ENCODE measurements around the gene E2F2. TPM values are rescaled to one million over a fixed set of nuclear protein-coding genes. Genes with fewer than 3 reads are reported as not detected.
A peak's percentile ranks its signal among the peaks of the same experiment; 100 is the strongest.

Gene E2F2
- total and polyA plus RNA-seq, 7 experiments from 2014 or later = 0.14 to 65.7 (median 2.5) TPM; not detected in 3

DNA sequence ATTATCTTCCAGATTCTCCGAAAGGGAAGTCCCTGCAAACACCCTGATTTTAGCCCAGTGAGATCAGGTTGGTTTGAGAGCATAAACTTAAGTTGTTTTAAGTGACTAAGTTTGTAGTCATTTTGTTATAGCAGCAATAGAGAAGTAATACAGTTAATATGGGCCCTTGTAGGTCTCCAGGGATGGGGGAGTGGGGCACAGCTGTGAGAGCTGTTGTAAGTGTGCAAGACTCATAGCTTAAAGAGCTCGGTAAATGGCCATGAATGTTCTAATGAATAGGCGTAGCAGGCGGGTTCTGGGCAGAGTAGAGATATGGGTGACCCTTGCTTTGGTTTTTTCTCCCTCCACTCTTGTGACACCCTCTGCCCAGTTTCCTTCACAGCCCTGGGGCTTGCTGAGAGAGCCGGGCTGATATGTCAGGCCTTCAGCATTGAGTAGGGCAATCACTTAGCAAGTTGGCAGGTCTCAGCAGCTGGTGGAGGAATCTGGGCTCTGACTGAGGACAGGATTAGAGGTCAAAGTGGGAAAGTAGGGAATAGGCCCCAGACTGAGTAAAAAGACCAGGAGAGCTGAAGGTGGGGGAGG is 44.3 kb upstream of the E2F2 start:
- Mint-ChIP-seq H3K36me3 (no peaks in the 10 kb centered on the region), H3K9me3 (peaks cover 0 to 3% (median 0%) of the 10 kb centered on the region in 11 donors), H3K27ac (peak overlapping the region in 6 of 9 donors; percentile 48 to 78 (median 60)), H3K4me3 (peak overlapping the region in 2 of 10 donors; percentile 11 to 34), H3K4me1 (peaks cover 12 to 63% (median 46%) of the 10 kb centered on the region in 7 donors), H3K27me3 (peaks cover 0 to 10% (median 0%) of the 10 kb centered on the region in 5 donors)
- Histone ChIP-seq H3K27me3 (ENCODE audit: control insufficient read depth in 2 of 2, insufficient read depth in 2 of 2, low read length in 2 of 2) (no peaks in the 10 kb centered on the region), H3K27ac (ENCODE audit: low read depth, low read length) (no peak overlapping the region), H3K4me1 (ENCODE audit: control insufficient read depth in 2 of 2, insufficient read depth in 2 of 2, low read length in 2 of 2) (peaks cover 6 to 29% of the 10 kb centered on the region in 2 donors), H3K9me3 (ENCODE audit: control insufficient read depth in 2 of 3, low read length in 3 of 3) (no peaks in the 10 kb centered on the region), H3K36me3 (ENCODE audit: control insufficient read depth in 2 of 3, insufficient read depth in 3 of 3, low read length in 3 of 3) (no peaks in the 10 kb centered on the region), H3K4me3 (ENCODE audit: low read length) (no peak overlapping the region)
- intact Hi-C loops (cut with micrococcal nuclease) = no loop called here
- POLR2A ChIA-PET = interaction anchor here (1.9 to 57.7 kb wide), 4 partner anchors 8 to 22 kb away, joined by 4 to 1267 read pairs (median 46); partner anchors contain the start of gene ID3
- DNase-seq = no peak
- no peak for ATAC-seq
- CTCF ChIA-PET = interaction anchor here (2.0 kb wide), 1 partner anchor 23 kb away, joined by 9 read pairs; no protein-coding TSS in a partner anchor

DNA sequence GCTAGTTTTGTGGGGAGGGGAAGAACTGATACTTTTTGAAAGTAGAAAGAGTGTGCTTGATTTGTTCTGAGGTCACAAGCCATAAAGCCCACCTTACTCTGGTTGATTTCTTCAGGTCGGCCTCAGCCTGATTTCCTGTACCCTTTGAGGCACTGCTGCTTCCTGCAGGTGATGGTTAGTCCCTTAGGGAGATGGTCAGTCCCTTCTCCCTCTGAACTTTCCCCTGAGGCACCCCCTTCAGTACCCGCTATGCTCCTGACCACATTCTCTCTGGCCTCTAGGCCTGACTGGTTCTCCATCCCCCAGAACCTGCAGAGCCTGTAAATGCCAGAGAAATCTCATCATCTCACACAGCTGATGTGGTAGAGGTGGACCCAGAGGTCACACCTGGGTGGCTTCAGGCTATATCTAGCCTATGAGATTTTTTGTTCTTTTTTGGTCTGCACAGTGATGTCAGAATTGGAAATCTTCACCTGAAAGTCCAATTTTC is 43.3 kb upstream of the E2F2 start:
- H3K4me3 ChIP-seq (ENCODE audit: low read length) = no peak overlapping the region
- no peaks in the 10 kb centered on the region for H3K9me3 ChIP-seq (ENCODE audit: control insufficient read depth in 2 of 3, low read length in 3 of 3)
- peaks cover 0 to 18% (median 0%) of the 10 kb centered on the region in 5 donors for H3K27me3 Mint-ChIP-seq
- CTCF ChIA-PET = no interaction called here
- H3K27ac Mint-ChIP-seq = peak overlapping the region in 4 of 9 donors; percentile 5 to 78 (median 53)
- no peaks in the 10 kb centered on the region for H3K36me3 Mint-ChIP-seq
- POLR2A ChIA-PET = interaction anchor here (0.6 to 57.7 kb wide), 5 partner anchors 15 to 1414 kb away, joined by 3 to 1267 read pairs (median 4); partner anchors contain the start of gene ID3
- peaks cover 12 to 61% (median 44%) of the 10 kb centered on the region in 7 donors for H3K4me1 Mint-ChIP-seq
- peaks cover 6 to 29% of the 10 kb centered on the region in 2 donors for H3K4me1 ChIP-seq (ENCODE audit: control insufficient read depth in 2 of 2, insufficient read depth in 2 of 2, low read length in 2 of 2)
- DNase-seq = no peak
- no peak overlapping the region for H3K27ac ChIP-seq (ENCODE audit: low read depth, low read length)
- no peak for ATAC-seq
- H3K36me3 ChIP-seq (ENCODE audit: control insufficient read depth in 2 of 3, insufficient read depth in 3 of 3, low read length in 3 of 3) = no peaks in the 10 kb centered on the region
- intact Hi-C loops (cut with micrococcal nuclease) = no loop called here
- H3K9me3 Mint-ChIP-seq = peaks cover 0 to 3% (median 0%) of the 10 kb centered on the region in 11 donors
- H3K27me3 ChIP-seq (ENCODE audit: control insufficient read depth in 2 of 2, insufficient read depth in 2 of 2, low read length in 2 of 2) = no peaks in the 10 kb centered on the region
- H3K4me3 Mint-ChIP-seq = no peak overlapping the region

DNA sequence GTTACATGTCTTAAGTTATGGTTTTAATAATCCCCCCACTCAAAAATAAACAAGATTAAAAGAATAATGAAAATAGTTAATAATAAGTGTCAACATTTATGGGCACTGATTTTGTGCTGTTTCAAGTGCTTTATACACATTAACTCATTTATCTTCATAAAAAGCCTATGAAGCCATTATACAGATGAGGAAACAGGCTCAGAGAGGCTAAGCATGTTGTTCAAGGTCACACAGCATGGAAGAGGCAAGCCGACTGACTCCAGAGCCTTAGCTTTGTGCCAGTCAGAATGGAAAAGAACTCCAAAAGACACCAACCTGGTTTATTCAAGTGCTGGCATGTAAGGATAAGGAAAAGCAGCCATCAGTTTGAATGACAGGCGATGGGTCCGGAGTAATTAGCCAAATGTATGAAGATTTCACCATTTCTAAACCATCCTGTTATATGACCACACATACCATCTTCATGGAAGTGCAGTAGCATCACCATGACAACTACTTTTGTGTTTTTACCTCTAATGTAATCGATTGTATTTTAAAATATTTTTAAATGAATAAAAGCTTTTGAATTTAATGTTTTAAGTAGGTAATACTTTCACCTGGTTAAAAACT is 42.6 kb upstream of the E2F2 start:
- Mint-ChIP-seq H3K27ac (no peak overlapping the region), H3K27me3 (peaks cover 0 to 24% (median 1%) of the 10 kb centered on the region in 5 donors), H3K4me3 (no peak overlapping the region), H3K9me3 (peaks cover 0 to 3% (median 0%) of the 10 kb centered on the region in 11 donors), H3K36me3 (no peaks in the 10 kb centered on the region), H3K4me1 (peaks cover 10 to 59% (median 44%) of the 10 kb centered on the region in 7 donors)
- DNase-seq = no peak
- Histone ChIP-seq H3K4me3 (ENCODE audit: low read length) (no peak overlapping the region), H3K36me3 (ENCODE audit: control insufficient read depth in 2 of 3, insufficient read depth in 3 of 3, low read length in 3 of 3) (no peaks in the 10 kb centered on the region), H3K4me1 (ENCODE audit: control insufficient read depth in 2 of 2, insufficient read depth in 2 of 2, low read length in 2 of 2) (peaks cover 6 to 23% of the 10 kb centered on the region in 2 donors), H3K9me3 (ENCODE audit: control insufficient read depth in 2 of 3, low read length in 3 of 3) (no peaks in the 10 kb centered on the region), H3K27me3 (ENCODE audit: control insufficient read depth in 2 of 2, insufficient read depth in 2 of 2, low read length in 2 of 2) (no peaks in the 10 kb centered on the region), H3K27ac (ENCODE audit: low read depth, low read length) (no peak overlapping the region)
- intact Hi-C loops (cut with micrococcal nuclease) = no loop called here
- ChIA-PET CTCF (no interaction called here), POLR2A (interaction anchor here (0.7 to 57.7 kb wide), 7 partner anchors 15 to 170 kb away, joined by 3 to 1267 read pairs (median 4); partner anchors contain the start of gene ID3)
- ATAC-seq = no peak

DNA sequence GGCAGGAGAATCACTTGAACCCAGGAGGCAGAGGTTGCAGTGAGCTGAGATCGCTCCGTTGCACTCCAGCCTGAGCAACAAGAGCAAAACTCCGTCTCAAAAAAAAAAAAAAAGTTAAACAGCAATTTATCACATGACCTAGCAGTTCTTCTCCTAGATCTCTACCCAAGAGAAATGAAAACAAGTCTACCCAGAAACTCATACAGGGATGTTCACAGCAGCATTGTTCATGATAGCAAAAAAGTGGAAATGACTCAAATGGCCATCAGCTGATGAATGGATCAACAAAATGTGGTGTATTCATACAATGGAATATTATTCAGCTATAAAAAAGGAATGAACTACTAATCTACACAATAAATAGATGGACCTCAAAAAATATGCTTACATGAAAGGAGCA is 40.4 kb upstream of the E2F2 start:
- Histone ChIP-seq H3K9me3 (ENCODE audit: control insufficient read depth in 2 of 3, low read length in 3 of 3) (no peaks in the 10 kb centered on the region), H3K4me3 (ENCODE audit: low read length) (no peak overlapping the region), H3K36me3 (ENCODE audit: control insufficient read depth in 2 of 3, insufficient read depth in 3 of 3, low read length in 3 of 3) (no peaks in the 10 kb centered on the region), H3K27ac (ENCODE audit: low read depth, low read length) (no peak overlapping the region), H3K4me1 (ENCODE audit: control insufficient read depth in 2 of 2, insufficient read depth in 2 of 2, low read length in 2 of 2) (peaks cover 0 to 5% of the 10 kb centered on the region in 2 donors), H3K27me3 (ENCODE audit: control insufficient read depth in 2 of 2, insufficient read depth in 2 of 2, low read length in 2 of 2) (no peaks in the 10 kb centered on the region)
- Mint-ChIP-seq H3K27ac (no peak overlapping the region), H3K9me3 (peaks cover 0 to 3% (median 0%) of the 10 kb centered on the region in 11 donors), H3K4me1 (peaks cover 13 to 50% (median 41%) of the 10 kb centered on the region in 7 donors), H3K27me3 (peaks cover 0 to 43% (median 6%) of the 10 kb centered on the region in 5 donors), H3K36me3 (peaks cover 0 to 4% (median 0%) of the 10 kb centered on the region in 5 donors), H3K4me3 (no peak overlapping the region)
- DNase-seq = no peak
- CTCF ChIA-PET = interaction anchor here (0.7 to 2.0 kb wide), 3 partner anchors 10 to 73 kb away, joined by 3 to 5 read pairs (median 4); no protein-coding TSS in a partner anchor
- no peak for ATAC-seq
- intact Hi-C loops (cut with micrococcal nuclease) = no loop called here
- POLR2A ChIA-PET = interaction anchor here (0.7 to 57.7 kb wide), 4 partner anchors 14 to 56 kb away, joined by 3 to 1267 read pairs (median 26); partner anchors contain the start of gene ID3

DNA sequence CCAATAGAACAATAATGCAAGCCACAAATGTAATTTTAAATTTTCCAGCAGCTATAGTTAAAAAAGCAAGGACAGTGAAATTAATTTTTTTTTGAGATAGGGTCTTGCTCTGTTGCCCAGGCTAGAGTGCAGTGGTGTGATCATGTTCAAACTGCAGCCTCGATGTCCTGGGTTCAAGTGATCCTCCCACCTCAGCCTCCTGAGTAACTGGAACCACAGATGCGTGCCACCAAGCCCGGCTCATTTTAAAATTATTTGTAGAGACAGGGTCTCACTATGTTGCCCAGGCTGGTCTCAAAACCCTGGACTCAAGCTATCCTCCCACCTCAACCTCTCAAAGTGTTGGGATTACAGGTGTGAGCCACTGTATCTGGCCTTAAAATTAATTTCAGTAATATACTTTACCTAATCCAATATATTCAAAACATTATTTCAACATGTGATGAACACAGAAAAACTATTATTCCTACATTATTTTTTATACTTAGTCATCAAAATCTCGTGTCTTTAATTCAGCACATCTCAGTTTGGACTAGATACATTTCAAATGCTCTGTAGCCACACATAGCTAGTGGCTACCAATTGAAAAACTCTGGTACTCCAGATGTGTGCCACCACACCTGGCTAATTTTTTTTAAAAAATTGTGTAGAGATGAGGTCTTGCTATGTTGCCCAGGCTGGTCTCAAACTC is 39.1 kb upstream of the E2F2 start:
- POLR2A ChIA-PET = interaction anchor here (0.8 to 57.7 kb wide), 5 partner anchors 13 to 58 kb away, joined by 3 to 1267 read pairs (median 8); partner anchors contain the start of gene ID3

More for the DNA sequence above, 39.1 kb upstream of the E2F2 start:
- Mint-ChIP-seq H3K4me3 (peak overlapping the region in 3 of 10 donors; percentile 76 to 98 (median 76)), H3K36me3 (peaks cover 0 to 6% (median 0%) of the 10 kb centered on the region in 5 donors), H3K9me3 (peaks cover 0 to 3% (median 0%) of the 10 kb centered on the region in 11 donors), H3K27me3 (peaks cover 0 to 56% (median 6%) of the 10 kb centered on the region in 5 donors), H3K4me1 (peaks cover 14 to 44% (median 35%) of the 10 kb centered on the region in 7 donors), H3K27ac (peak overlapping the region in 2 of 9 donors; percentile 1 to 80)
- H3K27me3 ChIP-seq (ENCODE audit: control insufficient read depth in 2 of 2, insufficient read depth in 2 of 2, low read length in 2 of 2) = no peaks in the 10 kb centered on the region
- ATAC-seq (no peak), DNase-seq (no peak)
- peaks cover 0 to 4% of the 10 kb centered on the region in 2 donors for H3K4me1 ChIP-seq (ENCODE audit: control insufficient read depth in 2 of 2, insufficient read depth in 2 of 2, low read length in 2 of 2)
- H3K27ac ChIP-seq (ENCODE audit: low read depth, low read length) = no peak overlapping the region
- no peak overlapping the region for H3K4me3 ChIP-seq (ENCODE audit: low read length)
- intact Hi-C loops (cut with micrococcal nuclease) = no loop called here
- no peaks in the 10 kb centered on the region for H3K9me3 ChIP-seq (ENCODE audit: control insufficient read depth in 2 of 3, low read length in 3 of 3)
- CTCF ChIA-PET = interaction anchor here (0.7 to 2.1 kb wide), 3 partner anchors 65 to 205 kb away, joined by 3 to 9 read pairs (median 4); no protein-coding TSS in a partner anchor
- H3K36me3 ChIP-seq (ENCODE audit: control insufficient read depth in 2 of 3, insufficient read depth in 3 of 3, low read length in 3 of 3) = no peaks in the 10 kb centered on the region
